Esophagus squamous epithelium (tissue), 5 donors: Measurements from ENCODE around the gene CTIF. TPM values are rescaled to one million over a fixed set of nuclear protein-coding genes. Genes with fewer than 3 reads are reported as not detected.

Experiments
- DNase-seq: peaks from one replicate; lab custom pipeline; 2025; lab: John Stamatoyannopoulos, UW
- H3K27ac ChIP-seq, 4 donors: fragments of 200-600 bp; sonication (generic); one replicate each; pipeline ENCODE4 v1.5.1; 2016 to 2019; ENCODE audit warnings: mild to moderate bottlenecking in 1 of 4
- H3K27me3 ChIP-seq, 4 donors: fragments of 200-600 bp; sonication (generic); 1 replicate in 3 of 4; 2 replicates in 1 of 4; pipeline versions ENCODE4 v1.5.1 to v1.6.0; 2017 to 2021; ENCODE audit warnings: antibody characterized with exemption in 1 of 4
- H3K36me3 ChIP-seq, 3 donors: fragments of 200-600 bp; sonication (generic); one replicate each; pipeline ENCODE4 v1.5.1; 2016 to 2019
- H3K4me1 ChIP-seq, 3 donors: fragments of 200-600 bp; sonication (generic); one replicate each; pipeline ENCODE4 v1.5.1; 2017 to 2019
- H3K4me3 ChIP-seq, 4 donors: fragments of 200-600 bp; sonication (generic); 1 replicate in 3 of 4; 2 replicates in 1 of 4; pipeline ENCODE4 v1.5.1; 2016 to 2019; ENCODE audit warnings: mild to moderate bottlenecking in 2 of 4, moderate library complexity in 1 of 4
- H3K9me3 ChIP-seq, 3 donors: fragments of 200-600 bp; sonication (generic); one replicate each; pipeline ENCODE4 v1.5.1; 2016 to 2019
- CTCF ChIP-seq, 6 experiments: fragments of 450-650 bp in 4 of 6; fragments of 200-600 bp in 2 of 6; sonication (generic) in 2 of 6; IDR thresholded peaks; one replicate each; pipeline ENCODE4 v1.5.1; 2016 to 2019; ENCODE audit warnings: antibody characterized with exemption in 6 of 6, mild to moderate bottlenecking in 4 of 6, moderate library complexity in 4 of 6
- POLR2A ChIP-seq, 4 donors: fragments of 450-650 bp; IDR thresholded peaks; one replicate each; pipeline ENCODE4 v1.6.1; 2017; ENCODE audit warnings: antibody characterized with exemption in 4 of 4, mild to moderate bottlenecking in 4 of 4, moderate library complexity in 3 of 4
- WGBS, 2 donors: methylation state at CpG; one replicate each; pipeline ENCODE4 v1.1.5; 2018; 5-methylcytosine and 5-hydroxymethylcytosine counted together
- intact Hi-C: fragments of 100-400 bp; cut with DNase I; formaldehyde crosslinking; loops from one replicate; pipeline ENCODE4 v1.15.0; 2022
- total RNA-seq, 4 donors: library from RNA; depleted of rRNA; stranded (reverse); fragments of >200 nt; gene quantifications; one replicate each; pipeline ENCODE4 v1.1.0, GENCODE V29; 2016
- donor health status: DM: yes; HTN: yes; CAD: no.

The CTIF gene
- total RNA-seq, 4 donors from 2014 or later, result 4.7 to 24.2 (median 10.2) TPM

GRCh38 chr18:48575301-48575657, 36.4 kb downstream of the CTIF start:
- TF ChIP-seq POLR2A (IDR thresholded peaks at IDR 0.05), result no peak
- no peak for TF ChIP-seq CTCF (IDR thresholded peaks at IDR 0.05)
- H3K36me3 ChIP-seq, result peaks cover 0 to 9% (median 0%) of the 10 kb centered on the region in 3 donors
- H3K4me1 ChIP-seq, result peaks cover 0 to 20% (median 0%) of the 10 kb centered on the region in 3 donors
- DNase-seq, result no peak
- H3K9me3 ChIP-seq, result no peaks in the 10 kb centered on the region
- H3K27ac ChIP-seq, result peak overlapping the region in 2 of 4 donors; percentile 16 to 23
- intact Hi-C loops, result no loop called here
- WGBS, 2 donors, result 50 to 51% methylated on average over 5 to 8 of the region's 8 CpGs
- H3K27me3 ChIP-seq, result no peaks in the 10 kb centered on the region
- no peak overlapping the region for H3K4me3 ChIP-seq

GRCh38 chr18:48575658-48576456, 37.0 kb downstream of the CTIF start:
- Histone ChIP-seq H3K4me1 (peaks cover 0 to 20% (median 0%) of the 10 kb centered on the region in 3 donors), H3K4me3 (no peak overlapping the region), H3K36me3 (peaks cover 0 to 9% (median 0%) of the 10 kb centered on the region in 3 donors), H3K27me3 (no peaks in the 10 kb centered on the region), H3K9me3 (no peaks in the 10 kb centered on the region), H3K27ac (peak overlapping the region in 2 of 4 donors; percentile 16 to 23)
- TF ChIP-seq CTCF (IDR thresholded peaks at IDR 0.05) (no peak), POLR2A (IDR thresholded peaks at IDR 0.05) (no peak)
- 90 to 93% methylated on average over 2 to 6 of the region's 24 CpGs for WGBS, 2 donors
- intact Hi-C loops, result no loop called here
- no peak for DNase-seq

- Histone ChIP-seq H3K36me3 (peaks cover 0 to 9% (median 0%) of the 10 kb centered on the region in 3 donors), H3K27ac (no peak overlapping the region), H3K9me3 (no peaks in the 10 kb centered on the region), H3K27me3 (no peaks in the 10 kb centered on the region), H3K4me3 (no peak overlapping the region), H3K4me1 (peaks cover 0 to 21% (median 0%) of the 10 kb centered on the region in 3 donors)
- intact Hi-C loops, result no loop called here
- TF ChIP-seq CTCF (IDR thresholded peaks at IDR 0.05), result no peak
- TF ChIP-seq POLR2A (IDR thresholded peaks at IDR 0.05), result no peak
- DNase-seq, result no peak
- WGBS, 2 donors, result 73 to 78% methylated on average over 7 to 11 of the region's 11 CpGs
Measured at GRCh38 chr18:48576457-48576771, 37.6 kb downstream of the CTIF start.

GRCh38 chr18:48577478-48578190, 38.8 kb downstream of the CTIF start:
- no peaks in the 10 kb centered on the region for H3K27me3 ChIP-seq
- intact Hi-C loops, result no loop called here

More at GRCh38 chr18:48577478-48578190, 38.8 kb downstream of the CTIF start:
- H3K27ac ChIP-seq, result no peak overlapping the region
- H3K4me1 ChIP-seq, result peaks cover 0 to 28% (median 0%) of the 10 kb centered on the region in 3 donors
- DNase-seq, result no peak
- 88 to 93% methylated on average over 5 of the region's 5 CpGs for WGBS, 2 donors
- peaks cover 0 to 9% (median 0%) of the 10 kb centered on the region in 3 donors for H3K36me3 ChIP-seq
- H3K4me3 ChIP-seq, result no peak overlapping the region
- TF ChIP-seq POLR2A (IDR thresholded peaks at IDR 0.05) (no peak), CTCF (IDR thresholded peaks at IDR 0.05) (no peak)
- no peaks in the 10 kb centered on the region for H3K9me3 ChIP-seq
